ENCODE results near the gene BTRC.
A peak's percentile ranks its signal among the peaks of the same experiment; 100 is the strongest.
"Not testable (repeated sequence)": the region's sequence is repeated elsewhere in the genome, so short reads cannot be mapped to it uniquely, and the experiment has no call there.

BTRC gene

DNA sequence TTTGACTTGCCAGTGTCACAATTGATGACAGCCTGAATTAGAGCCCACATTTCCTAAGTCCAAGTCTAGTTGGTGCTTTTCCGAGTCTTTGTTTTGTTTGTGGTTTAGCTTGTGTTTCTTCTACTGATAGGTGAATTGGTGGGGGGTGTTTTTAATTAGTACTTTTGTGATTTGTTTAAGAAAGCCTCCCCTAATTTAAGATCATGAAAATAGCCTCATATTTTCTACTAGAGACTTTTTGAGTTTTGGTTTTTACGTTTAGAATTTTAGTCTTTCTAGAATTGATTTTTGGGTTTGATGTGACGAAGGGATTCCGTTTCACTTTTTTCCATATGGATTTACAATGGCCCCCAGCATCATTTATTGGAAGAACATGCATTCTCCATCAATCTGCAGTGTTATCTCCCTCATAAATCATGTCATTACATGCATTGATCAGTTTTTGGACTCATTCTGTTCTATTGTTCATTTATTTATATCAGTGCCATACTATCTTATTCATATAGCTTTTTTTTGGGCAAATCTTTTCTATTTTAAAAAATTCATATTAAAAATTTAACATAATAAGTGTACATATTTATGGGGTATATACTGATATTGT lies 32.8 kb downstream of the BTRC start:
- no peak for DNase-seq

- DNase-seq, result no peak
These were observed 34.8 kb downstream of the BTRC start for GRCh38 chr10:101388676-101389276.

GRCh38 chr10:101389532-101389931 lies 35.6 kb downstream of the BTRC start:
- DNase-seq, result not testable (repeated sequence)

DNA sequence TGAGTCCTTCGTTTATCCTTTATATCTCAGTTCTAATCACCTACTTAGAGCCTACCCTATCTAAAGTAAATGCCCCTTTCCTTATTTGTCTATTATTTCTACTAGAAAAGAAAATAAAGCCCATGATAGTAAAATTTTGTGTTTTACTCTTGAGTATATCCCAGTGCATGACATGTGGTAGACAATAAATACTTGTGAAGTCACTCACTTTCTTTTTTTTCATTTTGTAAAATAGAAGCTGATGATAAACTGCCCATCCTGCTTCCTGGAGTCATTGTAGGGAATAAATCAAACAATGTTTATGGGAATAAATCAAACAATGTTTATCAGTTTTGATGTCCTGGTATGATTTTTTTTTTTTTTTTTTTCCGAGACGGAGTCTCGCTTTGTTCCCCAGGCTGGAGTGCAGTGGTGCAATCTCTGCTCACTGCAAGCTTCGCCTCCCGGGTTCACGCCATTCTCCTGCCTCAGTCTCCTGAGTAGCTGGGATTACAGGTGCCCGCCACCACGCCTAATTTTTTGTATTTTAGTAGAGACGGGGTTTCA lies 36.1 kb downstream of the BTRC start:
- DNase-seq, result no peak

GRCh38 chr10:101393378-101393777 lies 39.4 kb downstream of the BTRC start:
- no peak for DNase-seq

DNA sequence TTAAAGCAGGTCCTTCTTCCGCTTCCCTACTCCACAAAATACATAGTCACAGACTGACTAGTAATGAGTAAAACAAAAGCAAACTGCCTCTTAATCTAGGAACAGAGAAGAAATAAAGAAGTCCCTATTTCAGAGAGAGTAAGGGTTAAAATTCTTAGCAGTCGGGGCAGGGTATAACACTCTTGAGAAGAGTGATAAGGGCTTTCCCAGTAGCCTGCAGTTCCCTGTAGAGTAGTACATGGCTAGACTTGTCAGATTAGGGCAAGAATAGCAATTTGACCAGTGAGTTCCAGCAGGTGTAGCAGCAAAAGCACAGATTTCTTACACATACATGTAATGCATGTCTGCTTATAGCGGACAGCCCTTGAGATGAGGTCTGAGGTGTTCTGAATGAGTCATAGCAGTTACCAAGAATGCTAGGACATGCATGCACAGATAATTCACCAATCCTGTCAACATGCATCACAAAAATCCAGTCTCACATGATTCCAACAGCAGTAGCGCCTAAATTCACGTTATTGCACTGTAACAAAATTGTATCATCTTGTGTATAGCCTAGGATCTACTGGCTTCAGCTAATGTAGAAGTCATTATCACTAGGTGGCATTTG lies 40.7 kb downstream of the BTRC start:
- no peak for DNase-seq

DNA sequence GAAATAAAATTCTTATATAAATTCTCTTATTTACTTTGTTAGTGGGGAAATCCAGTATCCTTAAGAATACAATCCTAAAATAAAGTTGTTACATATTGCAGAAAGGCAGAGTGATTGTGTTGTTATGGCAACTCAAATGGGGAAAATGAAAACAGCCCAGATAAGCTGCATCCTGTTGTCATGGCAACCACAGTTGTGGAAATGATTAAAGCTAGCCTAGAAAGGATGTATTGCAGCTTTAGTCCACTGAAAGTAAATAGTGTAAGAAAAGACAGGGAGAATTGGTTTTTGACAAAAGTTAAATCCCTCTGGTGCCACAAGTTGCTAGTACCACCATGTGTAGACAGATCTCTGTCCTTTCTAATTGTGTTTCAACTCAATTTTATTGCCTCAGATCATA lies 43.2 kb downstream of the BTRC start:
- no peak for DNase-seq

DNA sequence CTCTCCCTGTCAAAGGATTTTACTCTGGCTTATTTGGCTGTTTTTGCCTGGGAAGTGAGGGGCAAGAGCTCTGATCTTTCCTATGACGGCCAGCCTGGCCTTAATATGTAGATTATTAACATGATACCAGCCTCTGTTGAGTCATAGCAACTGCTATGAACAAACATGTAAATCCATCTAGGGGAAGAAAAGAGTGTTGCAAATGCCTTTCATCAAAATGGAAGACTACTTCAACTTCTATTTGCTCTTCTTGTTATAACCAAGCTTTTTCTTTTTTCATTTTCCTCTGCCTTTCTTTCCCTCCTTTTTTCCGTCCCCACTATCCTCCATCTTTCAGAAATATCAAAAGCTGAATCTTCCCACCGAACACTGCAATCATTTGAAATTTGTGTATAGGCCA lies 46.6 kb downstream of the BTRC start:
- no peak for DNase-seq

DNA sequence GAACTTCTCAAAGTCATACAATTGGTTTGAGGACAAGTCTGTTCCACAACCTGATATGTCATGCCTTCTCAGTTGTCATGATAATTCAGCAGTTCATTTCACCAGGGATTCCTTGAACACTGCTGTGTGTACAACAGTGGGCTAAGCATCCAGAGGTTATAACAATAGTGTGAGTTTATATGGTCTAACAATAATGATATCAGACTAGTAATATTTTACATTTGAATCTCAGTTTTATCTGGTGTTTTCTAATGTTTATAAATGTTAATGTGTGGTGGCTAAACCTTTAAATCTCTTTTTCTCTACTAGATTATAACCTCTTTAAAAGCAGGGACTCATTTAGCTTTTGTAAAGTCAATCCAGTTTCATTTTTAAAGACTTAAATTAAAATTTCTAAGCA lies 48.7 kb downstream of the BTRC start:
- no peak for DNase-seq

GRCh38 chr10:101403161-101403560 lies 49.2 kb downstream of the BTRC start:
- DNase-seq, result no peak

DNA sequence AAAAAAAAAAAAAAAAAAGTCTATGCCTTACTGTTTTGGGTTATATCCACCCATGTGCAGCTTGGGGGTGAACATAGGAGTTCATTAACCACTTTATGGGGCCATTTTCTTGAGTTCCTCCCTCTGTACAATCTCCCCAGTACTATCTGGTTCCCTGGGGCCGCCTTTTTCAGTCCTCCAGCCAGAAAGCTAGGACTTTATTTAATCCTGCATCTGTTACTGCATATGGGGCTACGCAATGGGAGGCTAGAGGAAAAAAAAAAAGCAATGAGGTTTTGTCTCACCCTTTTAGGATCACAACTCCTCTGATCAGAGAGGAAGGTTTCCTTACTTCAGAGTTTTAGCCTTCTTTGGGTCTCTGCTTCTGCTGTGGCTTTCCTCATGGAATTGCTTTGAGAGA lies 51.0 kb downstream of the BTRC start:
- peak in 1 of 14 donors; percentile 4 for DNase-seq

GRCh38 chr10:101411598-101411997 lies 57.6 kb downstream of the BTRC start:
- DNase-seq, result no peak

- no peak for DNase-seq
These were observed 60.1 kb downstream of the BTRC start for GRCh38 chr10:101414034-101414433.

DNA sequence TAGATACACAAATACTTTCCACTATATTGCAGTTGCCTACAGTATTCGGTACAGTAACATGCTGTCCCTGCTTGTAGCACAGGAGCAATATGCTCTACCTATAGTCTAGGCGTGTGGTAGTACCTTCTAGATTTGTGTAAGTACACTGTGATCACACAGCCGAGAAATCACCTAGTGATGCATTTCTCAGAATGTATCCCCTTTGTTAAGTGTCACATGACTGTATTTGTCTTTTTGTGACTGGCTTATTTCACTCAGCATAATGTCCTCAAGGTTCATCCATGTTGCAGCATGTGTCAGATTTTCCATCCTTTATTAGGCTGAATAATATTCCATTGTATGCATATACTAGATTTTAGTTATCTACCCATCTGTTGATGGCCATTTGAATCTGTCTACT lies 61.9 kb downstream of the BTRC start:
- no peak for DNase-seq

GRCh38 chr10:101421967-101422366 lies 68.0 kb downstream of the BTRC start:
- not testable (repeated sequence) for DNase-seq

DNA sequence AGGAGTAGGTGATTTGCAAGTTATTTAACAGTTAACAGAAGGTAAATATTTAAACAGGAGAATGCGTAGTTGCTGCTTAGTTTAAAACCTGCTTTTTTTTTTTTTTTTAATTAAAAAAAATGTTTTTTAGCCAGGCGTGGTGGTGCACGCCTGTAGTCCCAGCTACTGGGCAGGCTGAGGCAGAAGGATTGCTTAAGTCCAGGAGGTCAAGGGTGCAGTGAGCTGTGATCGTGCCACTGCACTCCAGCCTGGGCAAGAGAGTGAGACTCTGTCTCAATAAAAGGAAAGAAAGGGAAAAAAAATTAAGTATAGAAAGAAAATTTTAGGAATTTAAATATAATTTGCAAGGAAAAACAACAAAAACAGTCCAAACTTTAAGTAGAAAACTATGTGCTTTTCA lies 71.6 kb downstream of the BTRC start:
- no peak for DNase-seq

- DNase-seq, result no peak
These were observed 74.1 kb downstream of the BTRC start for GRCh38 chr10:101428036-101428435.

DNA sequence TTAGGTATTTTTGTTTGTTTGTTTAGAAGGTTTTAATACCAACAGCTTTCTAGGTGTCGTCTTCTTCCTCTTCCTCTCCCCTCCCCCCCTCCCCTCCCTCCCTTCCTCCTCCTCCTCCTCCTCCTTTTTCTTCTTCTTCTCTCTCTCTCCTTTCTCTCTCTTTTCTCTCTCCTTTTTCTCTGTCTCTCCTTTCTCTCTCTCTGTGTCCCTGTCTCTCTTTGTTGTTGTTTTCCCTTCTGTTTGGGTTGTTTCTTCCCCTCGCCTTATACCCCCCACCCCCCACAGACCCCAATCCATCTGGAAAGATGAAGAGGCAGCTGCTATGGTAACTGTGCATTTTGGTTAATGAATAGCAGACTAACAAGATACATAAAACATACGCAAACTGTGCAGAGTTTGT lies 75.5 kb downstream of the BTRC start:
- no peak for DNase-seq

- no peak for DNase-seq
These were observed 82.3 kb downstream of the BTRC start for GRCh38 chr10:101436302-101436701.

- DNase-seq, result no peak
These were observed 85.0 kb downstream of the BTRC start for GRCh38 chr10:101438881-101439391.

- peak in 5 of 14 donors; percentile 0 to 41 (median 9) for DNase-seq
These were observed 87.8 kb downstream of the BTRC start for GRCh38 chr10:101441541-101442455.

- DNase-seq, result no peak
These were observed 88.5 kb downstream of the BTRC start for GRCh38 chr10:101442456-101442800.
